Measurements from ENCODE around the gene CSNK2B. TPM values are rescaled to one million over a fixed set of nuclear protein-coding genes. Genes with fewer than 3 reads are reported as not detected.

Gene CSNK2B
- total RNA-seq, 2 donors from 2014 or later = 137 to 155 TPM

DNA sequence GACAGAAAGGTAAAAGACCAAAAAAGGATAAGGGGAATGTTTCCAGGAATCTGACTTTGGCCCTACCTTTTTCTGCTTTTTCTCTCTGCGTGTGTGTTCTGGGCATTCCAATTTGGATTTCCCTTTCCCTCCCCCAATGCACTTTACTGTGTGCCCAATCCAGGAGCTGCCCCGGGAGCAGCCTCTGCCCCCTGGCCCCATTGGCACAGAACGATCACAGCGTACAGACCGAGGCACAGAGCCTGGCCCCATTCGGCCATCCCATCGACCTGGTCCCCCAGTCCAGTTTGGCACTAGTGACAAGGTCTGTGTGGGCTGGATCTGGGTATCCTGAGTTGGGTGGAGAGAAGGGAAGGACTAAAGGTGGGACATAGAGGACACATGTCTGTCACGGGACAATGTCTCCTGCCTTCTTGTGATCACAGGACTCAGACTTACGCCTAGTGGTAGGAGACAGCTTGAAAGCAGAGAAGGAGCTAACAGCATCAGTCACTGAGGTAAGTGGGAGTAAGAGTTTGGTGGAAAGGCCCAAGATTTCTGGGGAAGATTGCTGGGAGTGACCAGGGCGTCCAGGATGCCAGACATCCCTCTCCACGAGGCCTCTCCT, 30.8 kb upstream of the CSNK2B start:
- intact Hi-C loops (cut with DNase I, micrococcal nuclease) = no loop called here
- DNase-seq (no peak), ATAC-seq (no peak)

DNA sequence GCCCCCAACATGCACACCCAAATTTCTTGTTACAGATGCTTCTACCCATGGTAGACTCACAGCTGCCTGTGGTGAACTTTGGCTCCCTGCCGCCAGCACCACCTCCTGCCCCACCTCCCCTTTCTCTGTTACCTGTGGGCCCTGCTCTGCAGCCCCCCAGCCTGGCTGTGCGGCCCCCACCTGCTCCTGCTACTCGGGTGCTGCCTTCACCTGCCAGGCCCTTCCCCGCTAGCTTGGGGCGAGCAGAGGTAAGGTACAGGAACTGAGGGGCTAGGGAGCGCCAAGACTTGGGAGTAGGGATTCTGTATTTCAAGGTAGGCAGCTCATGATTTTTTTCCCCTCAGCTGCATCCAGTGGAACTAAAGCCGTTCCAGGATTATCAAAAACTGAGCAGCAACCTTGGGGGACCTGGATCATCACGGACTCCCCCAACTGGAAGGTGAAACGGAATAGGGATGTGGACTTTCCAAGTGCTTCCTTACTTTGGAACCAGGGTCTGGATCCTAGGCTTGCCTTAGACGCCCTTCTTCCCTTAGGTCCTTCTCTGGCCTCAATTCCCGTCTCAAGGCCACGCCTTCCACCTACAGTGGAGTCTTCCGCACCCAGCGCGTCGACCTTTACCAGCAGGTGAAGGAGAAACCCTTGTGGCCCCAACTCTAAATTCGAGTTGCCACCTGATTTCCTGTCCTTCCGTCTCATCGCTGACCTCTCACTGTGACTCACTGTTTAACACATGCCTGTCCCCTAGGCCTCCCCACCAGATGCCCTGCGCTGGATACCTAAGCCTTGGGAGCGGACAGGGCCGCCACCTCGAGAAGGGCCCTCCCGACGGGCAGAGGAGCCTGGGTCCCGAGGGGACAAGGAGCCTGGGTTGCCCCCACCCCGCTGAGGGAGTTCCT, 28.9 kb upstream of the CSNK2B start:
- DNase-seq (no peak), ATAC-seq (no peak)
- intact Hi-C loops (cut with DNase I, micrococcal nuclease) = no loop called here

DNA sequence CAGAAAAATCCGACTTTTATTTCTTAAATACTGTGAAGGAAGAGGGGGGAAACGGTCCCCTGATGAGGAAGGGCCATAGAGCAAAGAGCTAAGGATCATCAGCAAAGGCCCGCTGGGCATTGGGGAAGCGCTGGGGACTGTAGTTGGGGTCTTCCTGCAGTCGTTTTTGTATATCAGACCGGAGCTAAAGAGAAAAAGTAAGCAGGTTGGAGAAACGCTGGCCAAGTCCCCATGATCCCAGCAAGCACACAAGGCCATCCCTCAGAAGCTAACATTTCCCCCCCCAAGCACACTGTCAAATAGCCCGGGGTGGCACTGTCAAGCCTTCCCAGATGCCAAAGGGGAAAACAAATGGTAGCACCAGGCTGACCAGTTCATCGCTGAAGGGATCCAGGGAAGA, 26.8 kb upstream of the CSNK2B start:
- intact Hi-C loops (cut with DNase I, micrococcal nuclease) = no loop called here
- ATAC-seq (no peak), DNase-seq (no peak)

DNA sequence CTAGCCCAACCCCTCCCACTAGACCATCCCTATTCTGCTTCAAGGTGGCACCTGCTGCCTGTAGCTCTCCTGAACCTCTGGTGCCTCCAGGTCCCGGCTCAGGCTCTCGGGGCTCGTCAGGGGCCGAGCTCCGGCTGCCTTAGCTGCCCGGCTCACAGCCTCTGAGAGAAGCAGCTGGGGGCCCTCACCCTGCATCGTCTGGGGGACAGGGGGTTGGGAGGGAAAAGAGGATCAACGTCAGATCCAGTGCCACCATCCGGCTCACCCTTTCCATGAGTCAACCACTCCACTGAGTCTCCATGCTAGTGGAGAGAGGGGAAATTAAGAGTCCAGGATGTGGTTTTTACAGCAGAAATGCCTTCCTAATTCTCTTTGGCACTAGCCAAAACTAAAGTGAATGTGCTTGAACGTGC, 26.4 kb upstream of the CSNK2B start:
- DNase-seq = no peak
- no peak for ATAC-seq
- intact Hi-C loops (cut with DNase I, micrococcal nuclease) = no loop called here

DNA sequence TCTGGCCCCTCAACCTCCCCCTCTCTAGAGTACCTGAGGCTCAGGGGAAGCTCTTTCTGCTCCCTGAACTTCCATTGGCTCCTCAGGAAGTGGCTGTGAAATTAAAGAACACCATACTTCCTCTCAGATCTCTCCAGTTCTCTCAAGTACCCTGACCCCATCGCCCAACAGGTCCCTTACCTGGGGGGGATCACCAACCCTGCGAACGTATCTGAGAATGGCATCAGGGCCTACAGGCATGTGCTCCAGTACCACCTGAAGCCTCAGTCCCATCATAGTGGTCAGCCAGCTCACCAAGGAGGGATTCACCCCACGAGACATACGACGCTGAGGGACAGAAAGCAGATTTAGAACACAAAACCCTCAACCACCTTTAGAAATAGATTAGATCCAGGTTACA, 25.3 kb upstream of the CSNK2B start:
- no peak for DNase-seq
- intact Hi-C loops (cut with DNase I, micrococcal nuclease) = no loop called here
- ATAC-seq = no peak

DNA sequence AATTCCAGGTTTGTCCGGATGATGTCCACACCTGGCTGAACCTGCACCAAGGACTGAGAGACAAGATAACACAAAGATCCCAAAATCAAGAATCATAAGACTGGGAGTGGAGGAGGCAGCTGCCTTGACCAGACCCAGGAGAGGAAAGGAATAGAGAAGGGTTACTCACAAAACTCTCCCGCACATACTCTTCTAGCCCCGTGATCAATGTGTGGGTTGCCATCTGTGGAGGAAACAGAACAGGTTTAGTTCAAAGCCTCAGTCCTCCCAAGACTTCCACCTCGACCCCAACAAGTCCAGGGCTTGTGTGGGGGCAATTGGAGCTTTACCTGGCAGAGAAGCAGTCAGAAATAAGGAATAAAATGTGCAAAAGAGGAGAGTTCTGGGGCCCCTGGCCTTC, 24.5 kb upstream of the CSNK2B start:
- no peak for DNase-seq
- intact Hi-C loops (cut with DNase I, micrococcal nuclease) = no loop called here
- no peak for ATAC-seq

DNA sequence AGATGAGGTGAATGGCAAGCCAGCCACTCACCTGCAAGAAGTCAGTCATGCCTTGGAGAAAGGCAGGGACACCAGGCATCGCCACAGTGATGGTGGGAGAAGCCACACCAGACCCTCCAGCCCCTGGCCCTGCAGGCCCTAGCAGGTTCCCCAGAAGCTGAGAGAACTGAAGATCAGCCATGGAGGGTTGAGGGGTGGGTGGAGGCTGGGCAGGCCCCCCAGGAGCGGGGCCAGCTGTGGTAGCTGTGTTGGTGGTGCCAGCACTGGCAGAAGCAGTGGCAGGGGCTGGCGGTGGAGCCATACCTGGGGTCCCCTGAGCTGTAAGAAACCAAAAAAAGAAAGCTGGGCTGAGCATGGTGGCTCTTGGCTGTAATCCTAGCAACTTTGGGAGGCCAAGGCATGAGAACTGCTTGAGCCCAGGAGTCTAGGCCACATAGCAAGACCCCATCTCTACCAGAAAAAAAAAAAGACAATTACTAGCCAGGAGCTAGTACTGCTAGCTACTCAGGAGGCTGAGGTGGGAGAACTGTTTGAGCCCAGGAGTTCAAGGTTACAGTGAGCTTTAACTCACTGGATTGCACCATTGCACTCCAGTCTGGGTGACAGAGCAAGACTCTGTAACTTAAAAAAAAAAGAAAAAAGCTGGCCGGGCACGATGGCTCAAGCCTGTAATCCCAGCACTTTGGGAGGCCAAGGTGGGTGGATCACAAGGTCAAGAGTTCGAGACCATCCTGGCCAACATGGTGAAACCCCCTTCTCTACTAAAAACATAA, 22.9 kb upstream of the CSNK2B start:
- DNase-seq (no peak), ATAC-seq (no peak)
- intact Hi-C loops (cut with DNase I, micrococcal nuclease) = no loop called here

DNA sequence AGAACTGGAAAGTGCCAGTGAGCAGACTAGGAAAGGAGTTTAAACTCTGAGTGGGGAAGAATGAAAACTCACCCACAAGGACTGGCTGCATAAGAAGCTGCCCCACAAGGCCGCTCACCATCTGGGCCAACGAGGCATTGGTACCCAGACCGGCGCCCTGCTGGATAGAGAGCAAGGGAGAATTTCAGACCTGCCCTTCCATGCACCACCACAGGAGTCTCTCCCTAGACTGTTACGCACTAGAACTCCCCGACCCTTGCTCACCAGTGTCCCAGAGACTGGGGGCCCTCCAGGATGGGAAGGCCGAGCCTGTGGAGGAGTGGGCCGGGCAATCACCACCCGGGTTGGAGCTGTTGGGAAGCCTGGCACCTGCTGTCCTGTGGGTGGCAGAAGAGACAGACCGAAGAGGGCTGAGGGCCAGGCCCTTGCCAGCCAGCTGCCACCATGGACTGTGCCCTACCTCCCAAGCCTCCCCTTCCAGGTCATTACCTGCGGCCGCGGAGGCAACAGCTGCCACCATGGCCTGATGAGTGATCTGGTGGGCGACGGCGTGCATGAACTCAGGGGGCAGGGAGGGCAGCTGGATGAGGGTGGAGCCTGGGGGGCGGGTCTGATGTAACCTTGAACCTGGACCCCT, 21.9 kb upstream of the CSNK2B start:
- DNase-seq (no peak), ATAC-seq (peak; percentile 19)
- intact Hi-C loops (cut with DNase I, micrococcal nuclease) = no loop called here

DNA sequence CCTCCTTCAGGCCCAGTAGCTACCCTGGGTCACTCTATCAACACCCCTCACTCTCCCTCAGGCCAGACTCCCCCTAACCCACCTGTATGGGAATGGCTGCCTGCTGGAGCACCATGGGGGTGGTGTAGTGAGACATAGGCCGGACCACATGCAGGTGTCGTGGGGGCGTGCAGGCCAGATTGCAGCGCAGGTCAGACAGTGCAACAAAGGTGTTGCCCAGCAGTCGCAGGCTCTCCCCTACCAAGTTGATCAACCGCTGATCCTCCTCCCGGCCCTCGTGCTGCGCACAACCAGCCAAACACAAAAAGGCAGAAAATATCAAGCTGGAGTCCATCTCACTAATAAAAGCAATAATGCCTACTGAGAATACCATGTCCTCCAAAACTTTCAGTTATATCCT, 20.6 kb upstream of the CSNK2B start:
- no peak for ATAC-seq
- intact Hi-C loops (cut with DNase I, micrococcal nuclease) = no loop called here
- no peak for DNase-seq

DNA sequence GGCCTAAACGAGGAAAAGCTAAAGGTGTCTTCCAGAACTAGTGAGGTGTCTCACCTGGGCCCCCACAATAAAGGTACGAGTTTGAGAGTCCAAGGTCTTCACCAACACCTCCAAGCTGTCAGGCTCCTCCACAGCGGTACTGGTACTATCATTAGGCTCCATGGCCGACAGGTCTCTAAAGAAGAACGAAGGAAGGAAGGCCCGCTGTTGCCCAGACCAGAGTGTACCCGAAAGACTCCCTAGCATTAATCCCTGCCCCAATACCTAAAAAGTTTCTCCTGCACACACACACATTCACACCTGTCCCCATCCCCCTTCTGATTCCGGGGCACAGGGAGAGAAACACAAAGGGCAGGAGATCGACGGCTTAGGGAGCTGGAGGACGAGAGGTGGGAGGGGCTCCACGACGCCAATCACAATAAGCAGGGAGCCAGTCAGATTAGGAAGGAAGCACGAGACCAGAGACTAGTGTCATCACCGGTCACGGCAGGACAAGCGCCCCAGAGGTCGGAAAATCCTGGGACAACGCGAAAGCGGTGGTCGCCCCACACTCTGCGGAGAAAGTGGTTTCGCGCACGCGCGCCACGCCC, 14.2 kb upstream of the CSNK2B start:
- ATAC-seq (peak; percentile 73), DNase-seq (peak in 1 of 2 donors; percentile 85)
- intact Hi-C loops (cut with DNase I, micrococcal nuclease) = no loop called here

DNA sequence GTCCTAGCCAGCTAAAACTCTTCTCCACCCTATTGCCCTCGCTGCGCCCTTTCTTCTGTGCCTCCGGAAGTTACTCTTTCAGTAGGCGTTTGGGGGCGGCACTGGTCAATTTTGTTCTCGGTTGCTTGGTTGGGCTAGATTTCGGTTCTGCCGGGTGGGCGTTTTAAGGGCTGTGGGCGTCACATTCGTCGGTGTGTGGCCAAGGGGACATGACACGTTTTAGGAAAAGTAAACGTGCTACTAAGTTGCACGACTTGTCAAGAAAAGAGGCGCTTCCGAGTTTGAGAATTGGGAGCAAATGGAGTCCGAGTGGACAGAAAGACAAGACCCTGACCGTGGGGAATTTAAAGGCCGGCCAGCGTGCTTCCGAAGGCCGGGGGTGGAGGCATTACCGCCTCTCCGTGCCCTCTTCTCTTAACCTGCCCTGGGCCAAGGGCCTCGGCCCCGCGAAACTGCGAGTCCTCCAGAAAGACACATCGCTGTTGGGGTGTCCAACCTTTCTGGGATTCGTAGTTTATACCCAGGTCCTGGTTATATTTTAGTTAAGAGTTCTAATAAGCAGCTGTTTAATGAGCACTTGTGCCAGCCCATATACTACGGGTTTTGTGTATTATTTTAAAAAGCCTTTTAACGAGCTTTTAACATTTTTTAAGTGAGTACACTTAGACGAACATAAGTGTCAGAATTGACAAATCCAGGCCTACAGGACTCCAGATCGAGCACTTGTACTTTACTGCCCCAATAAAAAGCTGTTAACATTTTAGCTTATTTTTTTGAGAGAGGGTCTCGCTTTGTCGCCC, 12.8 kb upstream of the CSNK2B start:
- intact Hi-C loops (cut with DNase I, micrococcal nuclease) = no loop called here

DNA sequence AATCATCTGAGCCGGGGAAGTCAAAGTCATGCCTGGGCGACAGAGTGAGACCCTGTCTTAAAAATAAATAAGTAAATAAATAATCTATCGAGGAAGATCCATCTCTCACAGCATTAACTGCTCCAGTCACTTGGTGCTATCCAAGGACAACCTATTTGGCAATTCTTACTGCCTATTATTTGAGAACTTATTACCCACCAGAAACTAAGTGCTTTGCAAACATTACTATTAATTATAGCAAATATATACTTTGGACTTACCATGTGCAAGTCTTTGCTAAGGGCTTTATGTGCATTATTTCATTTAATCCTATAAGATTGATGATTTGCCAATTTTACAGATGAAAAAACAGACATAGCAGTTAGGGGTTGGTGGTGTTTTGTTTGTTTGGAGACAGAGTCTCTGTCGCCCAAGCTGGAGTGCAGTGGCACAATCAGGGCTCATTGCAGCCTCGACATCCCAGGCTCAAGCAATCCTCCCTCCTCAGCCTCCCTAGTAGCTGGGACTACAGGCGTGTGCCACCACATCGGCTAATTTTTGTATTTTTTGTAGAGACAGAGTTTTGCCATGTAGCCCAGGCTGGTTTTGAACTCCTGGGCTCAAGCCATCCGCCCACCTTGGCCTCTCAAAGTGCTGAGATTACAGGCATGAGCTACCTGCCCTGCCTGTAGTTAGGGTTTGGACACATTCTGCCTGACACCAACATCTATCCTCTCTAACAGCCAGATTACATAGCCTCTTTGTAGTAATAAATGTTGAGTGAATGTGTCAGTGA, 11.1 kb upstream of the CSNK2B start:
- ATAC-seq = no peak
- intact Hi-C loops (cut with DNase I, micrococcal nuclease) = no loop called here
- DNase-seq = no peak

More for the DNA sequence above, 12.8 kb upstream of the CSNK2B start:
- peak; percentile 92 to 93 for DNase-seq
- ATAC-seq = peak; percentile 70

DNA sequence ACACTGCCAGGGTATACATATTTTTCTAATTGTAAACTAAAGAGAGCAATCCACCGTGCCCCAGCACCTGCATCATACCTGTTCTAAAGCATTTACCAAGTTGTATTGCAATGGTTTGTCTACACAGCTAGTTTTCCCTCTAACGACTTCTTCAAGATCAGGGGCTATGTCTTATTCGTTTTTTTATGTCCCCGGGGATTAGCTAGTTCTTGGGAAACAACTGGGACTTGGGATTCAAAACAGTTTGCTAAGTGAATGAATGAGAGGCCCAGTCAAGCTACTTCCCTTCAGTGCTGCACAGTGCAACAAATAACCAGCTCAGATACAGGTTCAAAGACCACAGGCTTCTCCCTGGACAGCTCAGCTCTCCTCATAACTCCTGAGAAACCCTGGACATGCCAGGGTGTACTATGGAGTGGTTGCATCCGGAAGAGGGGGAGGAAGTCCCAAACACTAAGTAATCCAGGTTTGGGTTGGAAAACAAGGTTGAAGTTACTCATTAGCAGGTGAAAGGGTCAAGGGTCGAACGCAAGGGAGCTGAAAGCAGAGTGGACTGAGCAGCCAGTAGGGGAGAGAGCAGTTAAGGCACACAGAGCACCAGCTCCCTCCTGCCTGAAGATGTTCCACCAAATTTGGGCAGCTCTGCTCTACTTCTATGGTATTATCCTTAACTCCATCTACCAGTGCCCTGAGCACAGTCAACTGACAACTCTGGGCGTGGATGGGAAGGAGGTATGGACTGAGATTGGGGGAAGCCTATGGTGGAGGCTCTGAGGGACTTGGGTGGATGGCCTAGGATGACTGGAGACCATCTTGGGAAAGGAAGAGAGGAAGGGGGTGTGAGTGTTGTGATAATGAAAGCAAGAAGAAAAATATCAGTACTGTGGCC, 10.3 kb upstream of the CSNK2B start, which contains the start of gene APOM:
Gene APOM (plus strand): TSS at position 546 of the 889 bp plus-strand sequence. CDS start 73 bp downstream, at position 619.
- no peak for DNase-seq

DNA sequence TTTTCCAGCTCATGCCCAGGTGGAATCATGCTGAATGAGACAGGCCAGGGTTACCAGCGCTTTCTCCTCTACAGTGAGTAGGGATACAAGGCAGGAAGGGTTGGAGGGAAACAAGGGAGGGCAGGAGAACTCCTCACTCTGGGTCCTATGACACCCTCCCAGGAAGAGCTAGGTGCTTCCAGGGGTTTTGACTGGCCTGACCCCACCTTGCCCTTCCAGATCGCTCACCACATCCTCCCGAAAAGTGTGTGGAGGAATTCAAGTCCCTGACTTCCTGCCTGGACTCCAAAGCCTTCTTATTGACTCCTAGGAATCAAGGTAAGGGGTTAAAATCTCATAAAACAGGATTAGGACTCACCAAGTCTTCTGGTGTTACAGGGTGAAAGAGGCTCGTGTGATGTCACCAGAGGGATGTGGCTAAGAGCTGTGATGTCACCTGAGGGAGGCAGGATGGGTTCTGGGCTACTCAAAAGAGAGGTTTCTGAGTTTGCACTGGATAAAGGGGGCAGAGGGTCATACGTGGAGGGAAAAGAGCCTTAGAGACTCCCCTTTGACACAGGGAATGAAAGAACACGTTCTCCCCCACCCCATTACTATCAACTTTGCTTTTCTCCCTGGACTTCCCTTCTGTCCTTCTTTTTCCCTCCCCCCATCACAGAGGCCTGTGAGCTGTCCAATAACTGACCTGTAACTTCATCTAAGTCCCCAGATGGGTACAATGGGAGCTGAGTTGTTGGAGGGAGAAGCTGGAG, 8.3 kb upstream of the CSNK2B start:
- intact Hi-C loops (cut with DNase I, micrococcal nuclease) = no loop called here
- no peak for ATAC-seq
- no peak for DNase-seq

More for the DNA sequence above, 10.3 kb upstream of the CSNK2B start, which contains the start of gene APOM:
- intact Hi-C loops (cut with DNase I, micrococcal nuclease) = no loop called here
- no peak for ATAC-seq

DNA sequence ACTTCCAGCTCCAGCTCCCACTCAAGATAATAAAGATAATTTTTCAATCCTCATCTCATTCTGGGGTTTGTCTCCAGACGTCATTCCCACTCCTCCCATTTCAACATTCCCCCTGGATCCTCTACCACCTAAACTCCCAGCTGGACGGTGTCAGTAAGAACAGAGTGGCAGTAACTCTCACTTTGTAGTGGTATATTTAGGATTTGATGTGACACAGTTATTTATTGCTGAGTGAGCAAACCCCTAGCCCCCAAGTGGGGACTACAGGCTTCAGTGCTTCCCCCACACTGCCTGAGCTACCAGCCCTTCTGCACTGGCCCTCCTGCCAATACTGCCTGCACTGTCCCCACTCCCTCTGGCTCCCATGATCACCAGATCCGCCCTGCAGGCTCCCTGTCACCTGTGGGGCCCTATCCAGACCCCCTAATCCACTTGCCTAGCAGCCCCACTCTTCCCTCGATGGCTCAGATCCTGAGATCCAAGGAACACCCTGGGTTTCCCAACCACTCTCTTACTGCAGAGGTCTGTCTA, 7.7 kb upstream of the CSNK2B start:
- no peak for ATAC-seq
- intact Hi-C loops (cut with DNase I, micrococcal nuclease) = no loop called here
- no peak for DNase-seq
